Thyroid gland (tissue), 4 donors: ENCODE data around the gene ELMO3. TPM values are rescaled to one million over a fixed set of nuclear protein-coding genes. Genes with fewer than 3 reads are reported as not detected.

ENCODE experiments used
- DNase-seq, 2 donors: peaks; one replicate each; pipeline ENCODE4 v3.0.0-alpha.2; 2019
- H3K27ac ChIP-seq, 3 donors: fragments of 200-600 bp; sonication (generic); 1 replicate in 2 of 3; 2 replicates in 1 of 3; pipeline ENCODE4 v1.5.1; 2016 to 2019; ENCODE audit warnings: mild to moderate bottlenecking in 1 of 3, moderate library complexity in 1 of 3
- H3K27me3 ChIP-seq: fragments of 200-600 bp; sonication (generic); one replicate; pipeline ENCODE4 v1.5.1; 2019
- H3K36me3 ChIP-seq, 2 donors: fragments of 200-600 bp; sonication (generic); one replicate each; pipeline ENCODE4 v1.5.1; 2016 to 2019
- H3K4me1 ChIP-seq, 2 donors: fragments of 200-600 bp; sonication (generic); one replicate each; pipeline ENCODE4 v1.5.1; 2017 to 2019
- H3K4me3 ChIP-seq, 3 donors: fragments of 200-600 bp; sonication (generic); replicated peaks in 1 of 3; 1 replicate in 2 of 3; 2 replicates in 1 of 3; pipeline ENCODE4 v1.5.1; 2016; ENCODE audit warnings: mild to moderate bottlenecking in 1 of 3
- H3K9me3 ChIP-seq: fragments of 200-600 bp; sonication (generic); one replicate; pipeline ENCODE4 v1.5.1; 2017
- POLR2A ChIP-seq, 2 donors: fragments of 450-650 bp; IDR thresholded peaks; one replicate each; pipeline ENCODE4 v1.6.1; 2017; ENCODE audit warnings: antibody characterized with exemption in 2 of 2, mild to moderate bottlenecking in 2 of 2, moderate library complexity in 1 of 2
- WGBS, 2 donors: methylation state at CpG; one replicate each; pipeline ENCODE4 v1.1.5; 2017; 5-methylcytosine and 5-hydroxymethylcytosine counted together
- intact Hi-C: fragments of 100-400 bp; cut with DNase I; formaldehyde crosslinking; loops from one replicate; pipeline ENCODE4 v1.15.1; 2023
- total RNA-seq, 4 donors: library from RNA; depleted of rRNA; stranded (reverse); fragments of >200 nt; gene quantifications; one replicate each; pipeline ENCODE4 v1.2.3, GENCODE V29; 2016
- TF ChIP-seq, protein P1 (sequence below), 6 experiments: fragments of 200-600 bp in 3 of 6; fragments of 450-650 bp in 3 of 6; sonication (generic) in 3 of 6; IDR thresholded peaks; one replicate each; pipeline ENCODE4 v1.5.1; 2016 to 2019; ENCODE audit warnings: antibody characterized with exemption in 6 of 6, mild to moderate bottlenecking in 2 of 6, inconsistent platforms in 1 of 6, moderate library complexity in 1 of 6

The ELMO3 gene
- total RNA-seq, 4 donors from 2014 or later = 26.0 to 37.8 (median 30.0) TPM

DNA sequence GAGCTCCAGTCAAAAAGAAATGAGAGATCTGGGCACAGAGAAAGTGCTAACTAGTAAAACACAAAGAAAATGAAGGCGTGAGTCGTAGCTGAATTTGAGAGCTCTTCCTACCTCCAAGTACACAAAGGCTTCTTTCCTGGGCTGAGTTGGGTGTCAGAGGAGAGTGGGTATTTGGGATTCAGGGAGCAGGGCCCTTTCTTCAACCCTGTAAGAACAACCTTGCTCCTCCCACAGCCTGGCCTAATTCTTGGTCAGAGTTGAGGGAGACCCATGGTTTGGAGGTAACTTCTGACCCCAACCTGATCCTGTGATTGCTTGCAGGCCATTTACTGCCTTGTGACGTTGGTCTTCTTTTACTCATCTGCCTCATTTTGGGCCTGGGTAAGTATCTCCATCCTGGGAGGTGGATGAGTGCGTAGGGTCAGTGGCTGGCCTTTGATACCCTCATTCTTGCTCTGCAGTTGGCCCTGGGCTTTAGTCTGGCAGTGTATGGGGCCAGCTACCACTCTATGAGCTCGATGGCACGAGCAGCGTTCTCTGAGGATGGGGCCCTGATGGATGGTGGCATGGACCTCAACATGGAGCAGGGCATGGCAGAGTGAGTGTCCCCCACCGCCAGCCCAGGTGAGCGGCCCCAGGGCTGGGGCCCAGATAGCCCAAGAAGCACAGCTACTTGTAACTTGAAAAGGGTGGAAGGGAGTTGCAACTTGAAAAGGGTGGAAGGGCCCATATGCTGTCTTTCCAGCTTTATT, 29.3 kb downstream of the ELMO3 start:
- WGBS, 2 donors = 90 to 91% methylated on average over 6 to 9 of the region's 9 CpGs
- DNase-seq = no peak
- peaks cover 14% of the 10 kb centered on the region in 2 donors for H3K4me1 ChIP-seq
- intact Hi-C loops = no loop called here
- no peaks in the 10 kb centered on the region for H3K9me3 ChIP-seq
- no peak for TF ChIP-seq POLR2A (IDR thresholded peaks at IDR 0.05)
- TF ChIP-seq, protein P1, sequence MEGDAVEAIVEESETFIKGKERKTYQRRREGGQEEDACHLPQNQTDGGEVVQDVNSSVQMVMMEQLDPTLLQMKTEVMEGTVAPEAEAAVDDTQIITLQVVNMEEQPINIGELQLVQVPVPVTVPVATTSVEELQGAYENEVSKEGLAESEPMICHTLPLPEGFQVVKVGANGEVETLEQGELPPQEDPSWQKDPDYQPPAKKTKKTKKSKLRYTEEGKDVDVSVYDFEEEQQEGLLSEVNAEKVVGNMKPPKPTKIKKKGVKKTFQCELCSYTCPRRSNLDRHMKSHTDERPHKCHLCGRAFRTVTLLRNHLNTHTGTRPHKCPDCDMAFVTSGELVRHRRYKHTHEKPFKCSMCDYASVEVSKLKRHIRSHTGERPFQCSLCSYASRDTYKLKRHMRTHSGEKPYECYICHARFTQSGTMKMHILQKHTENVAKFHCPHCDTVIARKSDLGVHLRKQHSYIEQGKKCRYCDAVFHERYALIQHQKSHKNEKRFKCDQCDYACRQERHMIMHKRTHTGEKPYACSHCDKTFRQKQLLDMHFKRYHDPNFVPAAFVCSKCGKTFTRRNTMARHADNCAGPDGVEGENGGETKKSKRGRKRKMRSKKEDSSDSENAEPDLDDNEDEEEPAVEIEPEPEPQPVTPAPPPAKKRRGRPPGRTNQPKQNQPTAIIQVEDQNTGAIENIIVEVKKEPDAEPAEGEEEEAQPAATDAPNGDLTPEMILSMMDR (IDR thresholded peaks at IDR 0.05) = no peak
- H3K36me3 ChIP-seq = peaks cover 40 to 42% of the 10 kb centered on the region in 2 donors
- H3K27me3 ChIP-seq = no peaks in the 10 kb centered on the region
- H3K4me3 ChIP-seq = no peak overlapping the region
- H3K27ac ChIP-seq = no peak overlapping the region

DNA sequence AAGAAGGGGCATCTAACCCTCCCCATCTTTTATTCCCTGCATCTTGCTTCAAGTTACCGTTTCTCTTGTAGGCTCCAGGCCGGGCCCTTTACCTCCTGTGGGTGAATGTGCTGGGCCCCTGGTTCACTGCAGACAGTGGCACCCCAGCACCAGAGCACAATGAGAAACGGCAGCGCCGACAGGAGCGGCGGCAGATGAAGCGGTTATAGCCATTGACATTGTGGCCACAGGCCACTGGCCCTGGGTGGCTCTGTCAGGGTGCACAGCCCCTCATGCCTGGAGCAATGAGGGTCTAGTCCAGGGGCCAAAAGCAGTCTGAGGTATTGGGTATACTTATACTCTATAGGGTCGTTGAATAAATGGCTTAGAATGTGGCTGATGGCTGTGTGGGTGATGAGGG, 30.0 kb downstream of the ELMO3 start:
- Histone ChIP-seq H3K27ac (no peak overlapping the region), H3K4me3 (no peak overlapping the region), H3K27me3 (no peaks in the 10 kb centered on the region), H3K36me3 (peaks cover 47% of the 10 kb centered on the region in 2 donors), H3K9me3 (no peaks in the 10 kb centered on the region), H3K4me1 (peaks cover 14% of the 10 kb centered on the region in 2 donors)
- intact Hi-C loops = no loop called here
- DNase-seq = no peak
- 86 to 91% methylated on average over 6 to 9 of the region's 9 CpGs for WGBS, 2 donors
- no peak for TF ChIP-seq POLR2A (IDR thresholded peaks at IDR 0.05)
- TF ChIP-seq, protein P1 (IDR thresholded peaks at IDR 0.05) = no peak

DNA sequence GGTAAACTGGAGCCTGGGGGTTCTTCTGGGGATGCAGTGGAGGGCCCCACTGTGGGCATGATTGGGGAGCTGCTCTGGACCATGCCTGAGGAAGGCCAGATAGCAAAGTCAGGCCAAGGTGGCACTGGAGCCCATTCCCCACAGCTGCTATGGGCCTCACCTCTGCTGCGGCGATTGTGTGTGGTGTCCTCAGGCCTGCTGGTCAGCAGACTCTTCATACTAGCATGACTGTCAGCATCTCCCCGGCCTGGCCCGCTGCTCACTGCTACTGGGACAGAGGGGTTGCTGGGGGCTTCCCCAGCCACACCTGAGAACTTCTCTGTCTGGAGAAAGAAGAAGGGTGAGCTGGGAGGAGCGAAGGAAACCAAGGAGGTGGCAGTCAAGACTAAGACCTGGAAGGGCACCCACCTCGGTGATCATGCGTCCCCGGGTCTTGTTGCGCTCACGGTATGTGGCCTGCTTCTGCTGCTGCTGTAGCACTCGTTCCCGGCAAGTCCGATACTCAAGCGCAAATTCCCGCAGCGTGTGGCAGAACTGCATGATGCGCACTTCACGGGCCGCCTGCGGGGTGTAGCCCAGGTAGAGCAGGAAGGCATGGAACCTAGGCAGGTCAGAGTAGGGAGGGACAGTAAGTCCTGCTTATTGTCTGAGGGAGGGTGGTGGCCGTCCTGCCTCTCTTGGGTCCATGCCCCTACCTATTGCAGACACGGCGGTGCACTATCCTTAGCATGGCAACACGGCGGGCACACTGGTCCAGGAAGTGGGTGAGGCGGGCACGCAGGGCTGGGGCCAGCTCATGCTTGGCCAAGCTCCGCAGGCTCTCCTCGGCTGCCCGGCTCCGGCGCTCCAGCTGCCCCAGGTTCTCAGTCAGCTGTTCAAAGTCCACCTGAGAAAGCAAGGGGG, 31.2 kb downstream of the ELMO3 start:
- Histone ChIP-seq H3K4me3 (no peak overlapping the region), H3K36me3 (peaks cover 52% of the 10 kb centered on the region in 2 donors), H3K27me3 (no peaks in the 10 kb centered on the region), H3K27ac (no peak overlapping the region), H3K4me1 (peaks cover 14% of the 10 kb centered on the region in 2 donors), H3K9me3 (no peaks in the 10 kb centered on the region)
- WGBS, 2 donors = 89 to 95% methylated on average over 27 to 30 of the region's 32 CpGs
- TF ChIP-seq, protein P1 (IDR thresholded peaks at IDR 0.05) = no peak
- no peak for TF ChIP-seq POLR2A (IDR thresholded peaks at IDR 0.05)
- DNase-seq = no peak
- intact Hi-C loops = no loop called here

DNA sequence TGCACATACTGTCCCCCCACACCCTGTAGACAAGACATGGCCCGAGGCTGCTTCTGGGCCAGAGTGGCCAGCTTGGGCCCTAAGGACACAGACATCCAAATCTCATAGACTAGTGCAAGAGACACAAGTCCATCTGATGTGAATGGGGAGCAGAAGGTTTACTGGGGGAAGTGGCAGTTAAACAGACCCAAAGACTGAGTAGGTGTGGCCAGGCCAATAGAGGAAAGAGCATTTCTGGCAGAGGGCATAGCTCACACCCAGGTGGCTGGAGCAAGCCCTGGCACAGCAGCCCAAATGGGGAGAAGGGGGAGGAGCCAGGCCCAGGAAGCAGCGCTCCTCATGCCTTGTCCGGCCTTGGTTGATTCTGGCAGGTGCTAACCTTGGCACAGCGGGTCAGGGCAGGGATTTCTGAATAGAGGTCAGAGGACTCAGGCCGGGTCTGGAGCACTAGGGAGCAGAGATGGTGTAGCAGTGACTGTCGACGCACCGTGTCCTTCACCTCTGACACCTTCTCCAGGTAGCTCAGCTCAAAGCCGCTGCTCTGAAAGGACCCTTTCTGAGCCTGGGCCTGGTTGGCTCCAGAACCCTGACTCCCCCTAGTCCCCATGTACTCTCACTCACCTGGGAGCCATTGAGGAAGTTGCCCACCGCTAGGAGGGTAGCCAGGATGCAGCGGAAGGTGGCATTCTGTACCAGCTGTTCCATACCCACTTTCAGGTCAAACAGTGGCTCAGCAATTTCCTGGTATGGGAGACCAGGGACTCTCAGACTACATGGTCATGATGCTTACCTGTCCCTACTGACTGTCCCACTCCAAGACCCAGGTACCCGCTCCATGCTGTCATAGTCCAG, 32.1 kb downstream of the ELMO3 start:
- no peak for DNase-seq
- H3K27me3 ChIP-seq = no peaks in the 10 kb centered on the region
- H3K27ac ChIP-seq = no peak overlapping the region
- H3K9me3 ChIP-seq = no peaks in the 10 kb centered on the region
- TF ChIP-seq, protein P1 (IDR thresholded peaks at IDR 0.05) = no peak
- no peak for TF ChIP-seq POLR2A (IDR thresholded peaks at IDR 0.05)
- no peak overlapping the region for H3K4me3 ChIP-seq
- 90% methylated on average over 11 to 12 of the region's 12 CpGs for WGBS, 2 donors
- peaks cover 11 to 13% of the 10 kb centered on the region in 2 donors for H3K4me1 ChIP-seq
- intact Hi-C loops = no loop called here
- H3K36me3 ChIP-seq = peaks cover 57 to 59% of the 10 kb centered on the region in 2 donors
